Smooth muscle cell of the brain vasculature (primary cell): Measurements from ENCODE around the gene SLC43A1.

Source experiments
- DNase-seq: peaks from one replicate; pipeline ENCODE4 v3.0.0-alpha.2; 2012; ENCODE audit warnings: low read depth, low spot score

The SLC43A1 gene

GRCh38 chr11:57479911-57480310 lies 35.6 kb downstream of the SLC43A1 start:
- no peak for DNase-seq

DNA sequence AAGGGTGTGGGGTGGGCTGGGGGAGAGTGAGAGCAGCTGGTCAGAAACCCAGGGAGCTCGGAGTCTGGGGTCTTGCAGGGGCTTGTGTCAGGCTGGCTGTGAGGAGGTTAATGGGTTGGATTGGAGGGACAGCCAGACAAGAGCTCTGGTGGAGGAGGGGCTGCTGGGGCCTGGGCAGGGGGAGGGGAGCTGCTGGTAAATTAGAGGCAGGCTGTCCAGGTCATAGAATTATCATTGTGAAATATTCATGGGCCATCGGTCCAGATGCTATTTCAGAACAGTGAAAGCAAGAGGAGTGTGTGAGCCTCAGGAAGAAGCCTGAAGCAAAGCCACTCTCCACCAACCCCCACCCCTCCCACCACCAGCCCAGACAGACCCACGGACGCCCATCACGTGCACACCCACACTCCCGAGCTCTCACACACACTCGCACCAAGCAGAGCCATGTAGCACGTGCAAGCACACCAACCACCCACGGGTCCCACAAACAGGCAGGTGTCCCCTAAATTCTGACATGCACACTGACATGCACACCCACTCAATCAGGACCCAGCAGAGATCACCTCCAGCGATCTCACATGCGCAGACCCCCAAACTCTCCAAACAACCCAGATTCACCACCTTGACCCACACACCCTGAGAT lies 36.4 kb downstream of the SLC43A1 start:
- DNase-seq: no peak

DNA sequence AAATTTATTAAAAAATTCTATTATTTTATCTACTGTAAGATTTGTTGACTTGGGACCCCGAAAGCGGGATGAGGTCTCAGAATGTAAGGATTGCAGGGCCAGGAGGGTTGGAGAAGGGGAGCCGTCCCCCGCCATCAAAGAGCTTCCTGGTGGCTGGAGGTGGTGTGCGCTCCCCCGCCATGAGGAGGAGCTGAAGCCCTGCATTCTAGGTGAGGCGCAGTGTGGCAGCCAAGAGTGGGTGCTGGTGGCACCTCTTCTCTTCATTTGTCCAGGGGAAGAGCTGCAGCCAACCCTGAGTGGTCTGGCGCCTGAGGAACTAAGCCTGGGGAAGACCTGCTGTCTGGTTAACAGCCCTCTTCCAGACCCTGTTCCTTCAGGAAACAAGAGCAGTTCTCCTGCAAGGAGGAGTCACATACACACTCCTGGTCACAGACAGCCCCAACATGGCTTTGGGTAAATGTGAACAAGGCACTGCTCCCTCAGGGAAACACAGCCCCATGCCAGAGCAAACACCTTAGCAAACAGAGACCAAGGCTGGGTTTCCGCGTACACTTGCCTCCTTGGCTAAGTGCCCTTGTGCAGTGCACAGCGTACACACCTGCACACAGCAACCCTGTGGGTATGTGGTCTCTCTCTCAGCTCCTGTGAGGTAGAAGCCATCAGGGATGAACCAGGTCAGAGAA lies 37.9 kb downstream of the SLC43A1 start:
- no peak for DNase-seq

DNA sequence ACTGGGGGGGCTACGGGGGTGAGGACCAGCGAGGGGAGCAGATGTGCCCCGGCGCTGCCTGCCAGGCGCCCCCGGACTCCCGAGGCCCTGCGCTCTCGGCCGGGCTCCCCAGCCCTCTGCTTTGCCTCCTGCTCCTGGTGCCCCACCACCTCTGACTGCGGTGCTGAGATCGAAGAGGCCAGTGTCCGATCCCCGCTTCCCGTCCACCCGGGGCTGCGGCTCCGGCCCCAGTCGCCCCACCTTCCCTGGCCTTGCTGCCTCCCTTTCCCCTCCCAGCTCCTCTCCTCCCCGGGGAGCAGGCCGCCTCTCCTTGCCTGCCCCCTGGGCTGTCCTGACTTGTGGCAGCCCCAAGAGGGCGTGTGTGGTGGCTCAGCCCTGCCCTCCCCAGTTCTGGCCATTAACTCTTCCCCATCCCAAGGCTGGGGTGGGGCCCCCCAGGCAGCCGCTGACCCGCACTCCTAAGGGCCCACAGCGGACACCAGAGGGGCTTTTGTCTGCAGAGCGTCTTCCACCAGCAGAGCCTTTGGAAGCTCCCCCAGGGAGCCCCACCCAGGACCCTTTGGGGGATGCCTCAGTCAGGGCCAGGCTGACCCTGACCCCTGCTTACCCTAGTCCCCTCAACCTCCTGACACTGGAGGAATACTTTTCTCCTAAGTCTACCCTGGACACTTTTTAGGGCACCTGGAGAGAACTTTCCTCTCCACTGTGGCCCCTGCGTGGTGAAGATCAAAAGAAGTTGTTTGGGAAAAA lies 38.6 kb downstream of the SLC43A1 start:
- no peak for DNase-seq

GRCh38 chr11:57476047-57476756 lies 39.3 kb downstream of the SLC43A1 start:
- DNase-seq: no peak

- no peak for DNase-seq
Measured at GRCh38 chr11:57475671-57476046, 39.8 kb downstream of the SLC43A1 start.

- no peak for DNase-seq
Measured at GRCh38 chr11:57475191-57475590, 40.3 kb downstream of the SLC43A1 start.

GRCh38 chr11:57474803-57475115 lies 40.7 kb downstream of the SLC43A1 start:
- no peak for DNase-seq

DNA sequence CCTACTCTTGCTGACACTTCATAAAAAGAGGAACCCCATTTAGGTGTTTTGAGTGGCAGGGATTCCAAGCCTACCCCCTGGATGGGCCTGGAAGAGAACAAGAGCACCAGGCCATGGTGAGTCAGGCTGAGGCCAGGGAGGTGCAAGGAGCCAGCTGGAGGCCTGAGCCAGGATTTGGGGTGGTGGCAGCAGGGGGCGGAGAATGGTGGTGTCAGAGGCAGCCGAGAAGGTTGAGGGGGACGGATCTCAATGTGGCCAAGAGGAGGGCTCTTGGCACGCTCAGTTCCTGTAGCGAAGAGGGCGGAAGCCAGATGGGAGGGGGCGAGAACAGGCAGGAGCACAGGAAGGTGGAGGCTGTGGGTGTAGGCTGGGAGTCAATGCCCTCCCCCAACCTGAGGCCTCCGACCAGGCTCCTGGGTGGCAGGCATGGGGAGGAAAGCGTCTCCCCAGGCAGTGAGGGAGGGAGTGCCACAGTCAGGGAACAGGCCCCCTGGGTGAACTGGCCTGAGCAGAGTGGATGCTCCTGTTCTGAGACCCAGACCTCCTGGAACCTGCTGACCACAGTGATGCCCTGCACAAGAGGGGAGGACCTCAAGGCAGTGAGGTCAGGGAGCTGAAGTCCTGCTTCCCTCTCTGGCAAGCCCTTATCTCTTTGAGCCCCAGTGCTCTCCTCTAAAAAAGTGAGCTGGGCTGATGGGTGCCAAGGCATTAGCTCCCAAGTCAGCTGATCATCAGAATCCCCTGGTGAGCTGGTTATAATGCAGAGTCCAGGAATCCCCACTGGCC lies 41.3 kb downstream of the SLC43A1 start:
- DNase-seq: no peak

GRCh38 chr11:57473285-57473841 lies 42.1 kb downstream of the SLC43A1 start:
- DNase-seq: no peak

DNA sequence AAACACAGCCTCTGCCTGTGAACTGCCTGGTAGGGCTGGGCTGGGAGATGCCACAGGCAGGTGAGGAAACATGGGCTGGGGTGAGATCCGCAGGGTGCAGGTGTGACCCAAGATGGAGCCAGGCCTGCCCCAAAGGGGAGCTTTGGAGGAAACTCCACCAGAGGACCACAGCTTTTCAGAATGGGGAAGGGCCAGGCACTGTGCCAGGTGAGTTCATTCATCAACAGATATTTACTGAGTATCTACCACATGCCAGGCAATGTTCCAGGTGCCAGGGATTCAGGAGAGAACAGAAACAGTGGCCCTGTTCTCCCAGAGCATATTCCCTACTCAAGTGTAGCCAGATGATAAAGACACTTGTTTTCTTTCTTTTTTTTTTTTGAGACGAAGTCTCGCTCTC lies 44.0 kb downstream of the SLC43A1 start:
- no peak for DNase-seq

DNA sequence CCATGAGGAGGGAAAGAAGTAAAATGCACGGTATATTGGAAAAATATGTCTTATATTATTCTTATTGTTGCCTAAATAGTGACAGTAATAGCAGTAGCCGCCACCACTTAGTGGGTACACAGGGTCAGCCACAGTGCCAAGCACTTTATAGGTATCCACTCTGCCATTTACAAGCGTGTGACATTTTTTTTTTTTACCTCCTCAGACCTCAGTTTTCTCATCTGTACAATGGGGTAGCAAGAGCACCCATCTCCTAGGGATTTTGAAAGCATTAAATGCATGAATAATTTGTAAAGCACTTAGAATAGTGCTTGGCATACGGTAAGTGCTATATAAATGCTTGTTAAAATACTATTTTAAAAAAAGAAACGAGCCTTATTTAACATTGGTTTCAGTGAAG lies 46.2 kb downstream of the SLC43A1 start:
- DNase-seq: no peak

DNA sequence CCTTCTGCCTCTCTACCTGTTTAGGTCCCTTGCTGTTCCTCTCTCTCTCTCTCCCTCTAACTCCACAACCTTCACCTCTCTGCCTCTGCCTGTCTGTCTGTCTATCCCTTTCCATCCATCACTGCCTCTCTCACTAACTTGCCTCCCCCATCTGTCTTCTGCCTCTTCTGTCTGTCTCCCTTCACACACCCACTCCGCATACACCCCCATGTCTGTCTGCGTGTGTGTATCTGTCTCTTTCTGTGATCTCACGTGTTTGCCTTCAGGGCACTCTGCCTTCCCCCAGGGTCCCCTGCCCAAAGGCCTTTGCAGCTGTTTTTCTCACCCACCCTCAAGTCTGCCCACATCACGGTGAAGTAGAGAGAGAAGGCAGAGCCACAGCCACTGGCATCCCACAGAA lies 47.2 kb downstream of the SLC43A1 start:
- DNase-seq: no peak

DNA sequence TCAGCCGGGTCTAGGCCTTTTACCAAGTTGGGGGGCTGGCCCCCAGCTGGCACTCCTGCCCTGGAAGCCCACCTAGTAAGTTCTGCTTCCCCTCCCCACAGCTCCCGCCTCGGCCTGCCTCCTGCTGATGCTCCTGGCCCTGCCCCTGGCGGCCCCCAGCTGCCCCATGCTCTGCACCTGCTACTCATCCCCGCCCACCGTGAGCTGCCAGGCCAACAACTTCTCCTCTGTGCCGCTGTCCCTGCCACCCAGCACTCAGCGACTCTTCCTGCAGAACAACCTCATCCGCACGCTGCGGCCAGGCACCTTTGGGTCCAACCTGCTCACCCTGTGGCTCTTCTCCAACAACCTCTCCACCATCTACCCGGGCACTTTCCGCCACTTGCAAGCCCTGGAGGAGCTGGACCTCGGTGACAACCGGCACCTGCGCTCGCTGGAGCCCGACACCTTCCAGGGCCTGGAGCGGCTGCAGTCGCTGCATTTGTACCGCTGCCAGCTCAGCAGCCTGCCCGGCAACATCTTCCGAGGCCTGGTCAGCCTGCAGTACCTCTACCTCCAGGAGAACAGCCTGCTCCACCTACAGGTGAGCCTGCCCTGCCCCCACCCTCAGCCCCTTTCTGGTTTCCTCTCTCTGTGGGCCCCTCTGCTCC lies 47.9 kb downstream of the SLC43A1 start:
- DNase-seq: no peak

DNA sequence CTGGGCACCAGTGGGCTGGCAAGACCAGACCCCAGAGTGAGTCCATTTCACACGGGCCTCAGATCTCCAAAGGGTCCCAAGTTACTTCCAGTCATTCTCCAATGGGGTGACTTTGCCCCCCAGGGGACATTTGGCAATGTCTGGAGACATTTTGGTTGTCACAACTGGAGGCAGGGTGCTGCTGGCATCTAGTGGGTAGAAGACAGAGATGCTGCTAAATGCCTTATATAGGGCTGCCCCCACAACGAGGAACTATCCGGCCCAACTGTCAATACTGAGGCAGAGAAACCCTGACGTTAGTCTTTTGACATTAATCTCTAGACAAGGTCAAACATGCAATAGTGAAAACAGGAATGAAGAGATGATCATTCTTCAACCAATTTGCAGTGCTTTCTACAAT lies 48.8 kb downstream of the SLC43A1 start:
- DNase-seq: no peak

- DNase-seq: no peak
Measured at GRCh38 chr11:57464539-57465181, 50.8 kb downstream of the SLC43A1 start.

DNA sequence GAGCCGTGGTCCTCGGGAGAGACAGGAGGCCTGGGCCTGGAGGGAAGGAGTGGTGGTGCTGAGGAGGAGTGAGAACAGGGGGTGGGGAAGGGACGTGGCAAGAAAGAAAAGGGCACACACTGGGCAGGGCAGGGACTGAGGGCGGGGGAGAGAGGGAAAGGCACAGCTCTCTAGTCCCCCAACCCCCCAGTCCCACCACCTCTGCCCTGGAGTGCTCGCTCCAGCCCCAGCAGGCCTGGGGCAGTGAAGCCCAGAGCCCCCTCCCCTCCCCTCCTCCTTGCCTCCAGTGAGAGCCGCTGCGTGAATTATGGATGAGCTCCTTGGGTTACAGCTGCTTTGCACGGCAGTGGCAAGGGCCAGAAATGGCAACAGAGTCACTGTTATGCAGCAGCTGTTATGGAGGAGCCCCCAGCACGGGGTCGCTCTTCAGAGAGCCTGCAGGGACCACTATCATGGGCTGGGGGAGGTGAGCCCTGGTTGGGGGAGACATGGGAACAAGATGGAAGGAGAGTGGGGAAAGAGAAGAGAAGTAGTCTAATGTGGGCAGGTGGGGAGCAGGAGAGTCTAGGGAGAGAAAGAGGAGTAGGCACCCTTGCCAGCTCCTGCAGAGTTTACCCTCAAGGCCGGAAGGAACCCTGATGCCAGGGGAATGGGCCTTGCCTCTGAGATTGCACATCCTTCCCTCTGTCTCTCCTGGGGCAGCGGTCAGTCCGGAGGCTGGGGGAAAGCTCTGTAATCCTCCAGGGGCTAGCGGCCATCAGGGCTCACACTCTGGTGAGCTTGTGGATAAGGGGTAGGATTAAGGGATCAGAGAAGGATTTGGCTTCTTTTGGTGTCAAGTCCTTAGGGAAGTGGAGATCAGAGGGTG lies 51.6 kb downstream of the SLC43A1 start:
- no peak for DNase-seq

DNA sequence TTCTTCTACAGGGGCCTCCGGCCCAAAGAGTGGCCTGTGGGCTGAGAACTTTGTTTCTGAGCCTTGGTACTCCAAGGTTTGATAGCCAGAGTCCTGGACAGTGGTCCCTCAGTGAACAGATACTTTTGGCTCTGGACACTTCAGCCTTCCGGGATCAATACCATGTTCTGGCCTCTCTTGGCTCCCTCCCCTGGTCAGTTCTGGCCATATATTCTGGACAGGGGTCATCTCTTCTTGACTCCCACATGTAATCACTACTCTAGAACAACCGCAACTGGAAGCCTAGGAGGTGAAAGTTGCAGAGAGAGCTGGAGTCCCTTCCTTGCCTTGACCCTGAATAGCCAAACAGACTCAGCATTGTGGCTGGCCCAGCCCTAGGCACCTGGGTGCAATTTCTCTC lies 52.9 kb downstream of the SLC43A1 start:
- no peak for DNase-seq

DNA sequence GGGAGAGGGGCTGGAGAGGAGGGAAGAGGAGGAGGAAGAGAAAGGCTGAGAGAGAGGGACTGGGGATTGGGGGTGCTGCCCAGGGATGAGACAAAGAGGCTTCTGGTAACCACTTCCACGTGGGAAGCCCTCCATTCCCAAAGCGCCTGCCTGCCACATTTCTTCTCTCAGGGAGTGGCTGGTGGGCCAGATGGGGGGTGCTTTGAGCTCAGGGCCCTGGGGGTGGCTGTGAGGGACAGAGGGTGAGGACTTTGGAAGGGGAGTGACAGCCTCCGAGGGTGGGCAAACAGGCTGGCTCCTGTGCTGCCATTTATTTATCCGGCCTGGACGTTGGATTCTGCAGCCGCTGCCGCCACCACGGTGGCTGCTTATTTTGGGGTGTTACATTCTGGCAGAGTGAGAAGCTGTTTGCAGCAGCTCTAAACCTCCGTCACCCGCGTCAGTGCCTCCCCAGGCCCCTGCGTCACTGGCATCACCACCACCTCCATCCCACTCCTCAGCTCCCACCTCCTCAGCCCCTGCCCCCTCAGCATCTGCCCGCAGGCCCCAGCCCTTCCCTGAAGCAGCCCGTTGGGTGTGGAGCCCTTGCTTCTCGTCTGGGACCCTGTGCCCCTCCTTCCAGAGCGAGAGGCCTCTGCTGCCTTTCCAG lies 53.5 kb downstream of the SLC43A1 start:
- no peak for DNase-seq
